PC-3 (cell line): ENCODE measurements around the gene GPR45. TPM values are rescaled to one million over a fixed set of nuclear protein-coding genes. Genes with fewer than 3 reads are reported as not detected.

Source experiments
- ATAC-seq: fragments of 200-7000 bp; cut with Tn5 transposase; 2 replicates; pipeline ENCODE4 v1.9.1; 2020; ENCODE audit warnings: mild to moderate bottlenecking, moderate library complexity
- BruUV-seq: library from RNA; stranded (reverse); fragments of 400-500 nt; replicated peaks from 2 replicates; lab custom pipeline; 2021; lab: Mats Ljungman, UMichigan
- CTCF ChIA-PET: fragments of 300-600 bp; sonication (Branson Sonifier 250); formaldehyde crosslinking; loops from one replicate; lab custom pipeline; 2022; ENCODE audit warnings: antibody characterized with exemption; lab: Charles Lee
- POLR2A ChIA-PET: fragments of 300-600 bp; sonication (Branson Sonifier 250); formaldehyde crosslinking; loops from one replicate; lab custom pipeline; 2022; ENCODE audit warnings: antibody characterized with exemption; ENCODE audit not compliant: unreplicated experiment; lab: Charles Lee
- DNase-seq: peaks from one replicate; pipeline ENCODE4 v3.0.0-alpha.2; 2015
- H2AFZ ChIP-seq: fragments of 300-600 bp; sonication (generic); 2 replicates; pipeline ENCODE4 v1.6.0; 2016; ENCODE audit warnings: antibody characterized with exemption, low read length
- H3F3A ChIP-seq: fragments of 300-600 bp; sonication (generic); one replicate; pipeline ENCODE4 v1.6.0; 2017; ENCODE audit warnings: antibody characterized with exemption, low read length, control low read depth, mild to moderate bottlenecking; ENCODE audit not compliant: unreplicated experiment
- H3K27ac ChIP-seq: fragments of 300-600 bp; sonication (generic); 2 replicates; pipeline ENCODE4 v1.5.1; 2016; ENCODE audit warnings: mild to moderate bottlenecking, low read length
- H3K27me3 ChIP-seq: fragments of 300-600 bp; sonication (generic); 2 replicates; pipeline ENCODE4 v1.6.1; 2016; ENCODE audit warnings: low read length, mixed read lengths
- H3K36me3 ChIP-seq: fragments of 300-600 bp; sonication (generic); 2 replicates; pipeline ENCODE4 v1.6.1; 2016; ENCODE audit warnings: low read depth, mixed run types, low read length, mixed read lengths
- H3K4me1 ChIP-seq: fragments of 300-600 bp; sonication (generic); 2 replicates; pipeline ENCODE4 v1.5.1; 2016; ENCODE audit warnings: low read length; ENCODE audit not compliant: insufficient read depth
- H3K4me2 ChIP-seq: fragments of 300-600 bp; sonication (generic); 2 replicates; pipeline ENCODE4 v1.6.0; 2016; ENCODE audit warnings: low read length
- H3K4me3 ChIP-seq: fragments of 300-600 bp; sonication (generic); 2 replicates; pipeline ENCODE4 v1.5.1; 2016; ENCODE audit warnings: mild to moderate bottlenecking, low read length, mixed read lengths
- H3K79me2 ChIP-seq: fragments of 300-600 bp; sonication (generic); 2 replicates; pipeline ENCODE4 v1.6.1; 2017; ENCODE audit warnings: low read length, mixed read lengths
- H3K9ac ChIP-seq: fragments of 300-600 bp; sonication (generic); 2 replicates; pipeline ENCODE4 v1.6.0; 2016; ENCODE audit warnings: mild to moderate bottlenecking, low read length
- H3K9me2 ChIP-seq: fragments of 300-600 bp; sonication (generic); replicated peaks from 2 replicates; pipeline ENCODE4 v1.6.1; 2016; ENCODE audit warnings: mixed run types, low read length, mixed read lengths
- H3K9me3 ChIP-seq: fragments of 300-600 bp; sonication (generic); 2 replicates; pipeline ENCODE4 v1.6.1; 2016; ENCODE audit warnings: low read length, mixed read lengths
- H4K20me1 ChIP-seq: fragments of 300-600 bp; sonication (generic); 2 replicates; pipeline ENCODE4 v1.6.1; 2016; ENCODE audit warnings: low read length, mixed read lengths
- EZH2 ChIP-seq: fragments of 300-600 bp; sonication (generic); IDR thresholded peaks from one replicate; pipeline ENCODE4 v1.6.1; 2017; ENCODE audit warnings: antibody characterized with exemption, mild to moderate bottlenecking, low read length; ENCODE audit not compliant: unreplicated experiment
- EZH2phosphoT487 ChIP-seq: fragments of 300-600 bp; sonication (generic); IDR thresholded peaks from 2 replicates; pipeline ENCODE4 v1.6.1; 2018; ENCODE audit warnings: mild to moderate bottlenecking, antibody characterized with exemption, low read length, borderline replicate concordance
- intact Hi-C: fragments of 100-400 bp; cut with micrococcal nuclease; formaldehyde crosslinking; loops from 2 replicates; pipeline ENCODE4 v1.9.0; 2023
- total RNA-seq: library from RNA; depleted of rRNA; stranded (reverse); fragments of >200 nt; gene quantifications from 2 replicates; pipeline ENCODE4 v1.2.3, GENCODE V29; 2014
- TF ChIP-seq, protein P1 (sequence below): fragments of 300-600 bp; sonication (generic); conservative IDR thresholded peaks from 2 replicates; pipeline ENCODE4 v1.5.1; 2017; ENCODE audit warnings: antibody characterized with exemption, low read depth, mild to moderate bottlenecking, low read length

The GPR45 gene
- total RNA-seq, 1 experiment from 2014 or later: not detected

DNA sequence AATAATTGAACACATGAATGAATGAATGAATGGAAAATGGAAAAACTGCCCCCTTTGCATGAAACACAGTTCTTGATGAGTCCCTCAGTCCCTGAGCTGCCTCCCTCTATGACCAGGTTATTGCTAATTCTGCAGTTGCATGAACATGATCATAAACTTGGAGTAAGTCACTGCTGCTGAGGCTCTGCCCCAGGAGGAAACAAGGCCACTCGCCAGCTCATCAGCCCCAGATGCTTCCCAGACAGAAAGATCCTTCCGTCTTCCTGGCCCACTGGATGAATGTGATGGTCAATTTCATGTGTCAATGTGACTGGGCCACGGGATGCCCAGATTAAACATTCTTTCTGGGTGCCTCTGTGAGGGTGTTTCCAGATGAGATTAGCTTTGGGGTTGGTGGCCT is 16.4 kb downstream of the GPR45 start:
- H3K27ac ChIP-seq: no peak overlapping the region
- TF ChIP-seq, protein P1, sequence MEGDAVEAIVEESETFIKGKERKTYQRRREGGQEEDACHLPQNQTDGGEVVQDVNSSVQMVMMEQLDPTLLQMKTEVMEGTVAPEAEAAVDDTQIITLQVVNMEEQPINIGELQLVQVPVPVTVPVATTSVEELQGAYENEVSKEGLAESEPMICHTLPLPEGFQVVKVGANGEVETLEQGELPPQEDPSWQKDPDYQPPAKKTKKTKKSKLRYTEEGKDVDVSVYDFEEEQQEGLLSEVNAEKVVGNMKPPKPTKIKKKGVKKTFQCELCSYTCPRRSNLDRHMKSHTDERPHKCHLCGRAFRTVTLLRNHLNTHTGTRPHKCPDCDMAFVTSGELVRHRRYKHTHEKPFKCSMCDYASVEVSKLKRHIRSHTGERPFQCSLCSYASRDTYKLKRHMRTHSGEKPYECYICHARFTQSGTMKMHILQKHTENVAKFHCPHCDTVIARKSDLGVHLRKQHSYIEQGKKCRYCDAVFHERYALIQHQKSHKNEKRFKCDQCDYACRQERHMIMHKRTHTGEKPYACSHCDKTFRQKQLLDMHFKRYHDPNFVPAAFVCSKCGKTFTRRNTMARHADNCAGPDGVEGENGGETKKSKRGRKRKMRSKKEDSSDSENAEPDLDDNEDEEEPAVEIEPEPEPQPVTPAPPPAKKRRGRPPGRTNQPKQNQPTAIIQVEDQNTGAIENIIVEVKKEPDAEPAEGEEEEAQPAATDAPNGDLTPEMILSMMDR: no peak
- no peak for TF ChIP-seq EZH2
- no peak for TF ChIP-seq EZH2phosphoT487
- no peak for DNase-seq
- H3K9me3 ChIP-seq: no peaks in the 10 kb centered on the region
- H3F3A ChIP-seq: no peaks in the 10 kb centered on the region
- H3K4me2 ChIP-seq: no peak overlapping the region
- no peak overlapping the region for H3K4me3 ChIP-seq
- H3K27me3 ChIP-seq: no peaks in the 10 kb centered on the region
- no TSS peak for BruUV-seq
- POLR2A ChIA-PET: no interaction called here
- ATAC-seq: no peak
- H3K9ac ChIP-seq: no peak overlapping the region
- CTCF ChIA-PET: no interaction called here
- no peaks in the 10 kb centered on the region for H3K4me1 ChIP-seq
- intact Hi-C loops: no loop called here
- no peaks in the 10 kb centered on the region for H3K79me2 ChIP-seq
- no peaks in the 10 kb centered on the region for H4K20me1 ChIP-seq
- no peaks in the 10 kb centered on the region for H3K9me2 ChIP-seq
- H2AFZ ChIP-seq: no peak overlapping the region
- no peaks in the 10 kb centered on the region for H3K36me3 ChIP-seq

DNA sequence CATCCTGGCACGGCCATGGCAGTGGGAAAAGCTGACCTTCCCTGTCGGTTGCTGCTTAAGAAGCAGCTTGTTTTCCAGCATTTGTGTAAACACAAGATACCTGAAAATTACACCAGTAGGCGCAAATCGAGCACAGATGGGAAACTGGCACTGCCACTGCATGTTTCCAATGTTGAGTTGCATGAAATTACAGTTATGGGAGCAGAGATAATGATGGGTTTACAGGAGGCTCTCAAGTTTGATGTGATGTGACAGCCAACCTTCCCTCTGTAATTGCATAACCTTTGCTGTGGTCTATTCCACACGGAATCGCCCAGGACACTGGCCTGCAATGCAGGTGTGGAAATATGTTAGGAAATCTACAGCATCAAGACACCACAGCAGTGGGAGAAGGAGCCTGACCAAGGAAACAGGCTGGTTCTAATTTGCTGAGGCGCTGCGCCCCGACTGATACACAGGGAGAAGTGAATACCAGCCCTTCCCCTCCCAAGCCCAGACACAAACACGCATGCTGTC is 17.4 kb downstream of the GPR45 start:
- POLR2A ChIA-PET: no interaction called here
- CTCF ChIA-PET: interaction anchor here (0.6 kb wide), 1 partner anchor 10 kb away, joined by 3 read pairs; no protein-coding TSS in a partner anchor

DNA sequence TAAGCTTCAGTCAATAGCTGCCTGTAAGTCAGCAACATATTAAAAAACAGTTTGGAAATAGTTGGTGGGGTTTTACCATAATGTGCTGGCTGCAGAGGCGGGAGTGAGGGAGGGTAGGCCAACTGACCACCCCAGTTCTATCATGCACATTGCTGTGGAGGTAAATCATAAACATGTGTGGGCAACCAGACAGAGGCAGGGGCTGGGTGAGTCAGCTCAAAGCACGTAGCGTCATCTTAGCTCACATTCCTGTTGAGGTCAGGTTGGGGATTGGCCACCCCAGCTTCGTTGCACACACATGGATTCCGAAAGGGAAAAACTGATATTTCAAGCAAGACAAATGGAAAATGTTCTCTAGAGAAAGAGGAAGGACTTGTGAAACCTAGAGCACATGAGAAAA is 19.5 kb downstream of the GPR45 start:
- H3K9me2 ChIP-seq: no peaks in the 10 kb centered on the region
- intact Hi-C loops: no loop called here
- TF ChIP-seq EZH2phosphoT487 (no peak), EZH2 (no peak)
- TF ChIP-seq, protein P1: no peak
- DNase-seq (no peak), ATAC-seq (no peak)
- no peak overlapping the region for H3K9ac ChIP-seq
- no peaks in the 10 kb centered on the region for H3K79me2 ChIP-seq
- H3K36me3 ChIP-seq: peaks cover 6% of the 10 kb centered on the region; the same call in 1 of the 2 replicates
- H3K27ac ChIP-seq: no peak overlapping the region
- BruUV-seq: no TSS peak
- H3K4me2 ChIP-seq: no peak overlapping the region
- no peaks in the 10 kb centered on the region for H4K20me1 ChIP-seq
- no peaks in the 10 kb centered on the region for H3K27me3 ChIP-seq
- H3K4me1 ChIP-seq: no peaks in the 10 kb centered on the region
- CTCF ChIA-PET: no interaction called here
- H3K9me3 ChIP-seq: no peaks in the 10 kb centered on the region
- POLR2A ChIA-PET: no interaction called here
- no peaks in the 10 kb centered on the region for H3F3A ChIP-seq
- no peak overlapping the region for H2AFZ ChIP-seq
- no peak overlapping the region for H3K4me3 ChIP-seq

More for the DNA sequence above, 17.4 kb downstream of the GPR45 start:
- DNase-seq: no peak
- H3K9ac ChIP-seq: no peak overlapping the region
- no peaks in the 10 kb centered on the region for H3K27me3 ChIP-seq
- no peaks in the 10 kb centered on the region for H3K9me3 ChIP-seq
- no peak overlapping the region for H2AFZ ChIP-seq
- no peak overlapping the region for H3K27ac ChIP-seq
- intact Hi-C loops: no loop called here
- no peaks in the 10 kb centered on the region for H3F3A ChIP-seq
- ATAC-seq: no peak
- no TSS peak for BruUV-seq
- H4K20me1 ChIP-seq: no peaks in the 10 kb centered on the region
- no peaks in the 10 kb centered on the region for H3K9me2 ChIP-seq
- H3K36me3 ChIP-seq: no peaks in the 10 kb centered on the region
- H3K4me2 ChIP-seq: no peak overlapping the region
- H3K4me1 ChIP-seq: no peaks in the 10 kb centered on the region
- H3K4me3 ChIP-seq: no peak overlapping the region
- no peaks in the 10 kb centered on the region for H3K79me2 ChIP-seq
- TF ChIP-seq, protein P1: no peak
- TF ChIP-seq EZH2phosphoT487 (no peak), EZH2 (no peak)
